ENCODE data around the gene MYL10. TPM values are rescaled to one million over a fixed set of nuclear protein-coding genes. Genes with fewer than 3 reads are reported as not detected.

Gene MYL10
- total RNA-seq, 1 experiment from 2014 or later = 0.30 TPM

DNA sequence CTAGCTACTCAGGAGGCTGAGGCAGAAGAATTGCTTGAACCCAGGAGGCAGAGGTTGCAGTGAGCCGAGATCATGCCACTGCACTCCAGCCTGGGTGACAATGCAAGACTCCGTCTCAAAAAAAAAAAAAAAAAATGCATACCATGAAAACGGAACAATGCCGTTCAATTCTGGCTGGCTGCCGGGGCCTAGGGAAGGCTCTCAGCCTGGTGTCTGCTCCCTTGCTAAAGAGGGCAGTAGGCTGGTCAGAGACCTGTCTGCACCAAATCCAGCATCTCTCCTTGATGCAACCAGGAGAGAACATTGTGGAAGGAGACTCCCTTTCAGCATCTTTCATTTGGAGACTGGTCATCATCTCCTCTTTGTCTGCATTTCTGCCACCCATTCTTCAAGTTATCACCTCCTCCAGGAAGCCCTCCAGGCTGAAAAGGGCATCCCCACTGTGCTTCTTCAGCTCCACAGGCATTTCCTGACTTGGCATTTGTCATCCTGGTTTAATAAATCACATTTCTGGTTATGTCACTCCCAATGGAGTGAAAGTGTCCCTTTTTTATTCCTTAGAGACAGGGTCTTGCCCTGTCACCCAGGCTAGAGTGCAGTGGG, 24.7 kb downstream of the MYL10 start:
- H3K9me3 ChIP-seq (ENCODE audit: low read depth, low read length, poor library complexity, severe bottlenecking) = no peaks in the 10 kb centered on the region
- POLR2A ChIA-PET (ENCODE audit: low non-redundant PET) = no interaction called here
- no peaks in the 10 kb centered on the region for H3K27me3 ChIP-seq (replicated peaks; ENCODE audit: insufficient read depth, low read depth, low read length, poor library complexity)
- no peaks in the 10 kb centered on the region for H3K36me3 ChIP-seq (ENCODE audit: insufficient read depth, low read length, poor library complexity, severe bottlenecking)
- TF ChIP-seq, protein P1, sequence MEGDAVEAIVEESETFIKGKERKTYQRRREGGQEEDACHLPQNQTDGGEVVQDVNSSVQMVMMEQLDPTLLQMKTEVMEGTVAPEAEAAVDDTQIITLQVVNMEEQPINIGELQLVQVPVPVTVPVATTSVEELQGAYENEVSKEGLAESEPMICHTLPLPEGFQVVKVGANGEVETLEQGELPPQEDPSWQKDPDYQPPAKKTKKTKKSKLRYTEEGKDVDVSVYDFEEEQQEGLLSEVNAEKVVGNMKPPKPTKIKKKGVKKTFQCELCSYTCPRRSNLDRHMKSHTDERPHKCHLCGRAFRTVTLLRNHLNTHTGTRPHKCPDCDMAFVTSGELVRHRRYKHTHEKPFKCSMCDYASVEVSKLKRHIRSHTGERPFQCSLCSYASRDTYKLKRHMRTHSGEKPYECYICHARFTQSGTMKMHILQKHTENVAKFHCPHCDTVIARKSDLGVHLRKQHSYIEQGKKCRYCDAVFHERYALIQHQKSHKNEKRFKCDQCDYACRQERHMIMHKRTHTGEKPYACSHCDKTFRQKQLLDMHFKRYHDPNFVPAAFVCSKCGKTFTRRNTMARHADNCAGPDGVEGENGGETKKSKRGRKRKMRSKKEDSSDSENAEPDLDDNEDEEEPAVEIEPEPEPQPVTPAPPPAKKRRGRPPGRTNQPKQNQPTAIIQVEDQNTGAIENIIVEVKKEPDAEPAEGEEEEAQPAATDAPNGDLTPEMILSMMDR (conservative IDR thresholded peaks at IDR 0.05; ENCODE audit: low read depth, low read length) = no peak
- no peak for TF ChIP-seq EZH2 (IDR thresholded peaks at IDR 0.05; ENCODE audit: borderline replicate concordance, low read depth, low read length, poor library complexity, severe bottlenecking)
- CTCF ChIA-PET = interaction anchor here (0.6 to 0.7 kb wide), 2 partner anchors 190 to 331 kb away, joined by 3 to 4 read pairs; no protein-coding TSS in a partner anchor
- DNase-seq (ENCODE audit: low spot score) = peak; percentile 52
- no peak overlapping the region for H3K4me3 ChIP-seq (ENCODE audit: low read depth, low read length, poor library complexity, severe bottlenecking)
- peaks cover 3% of the 10 kb centered on the region for H3K4me1 ChIP-seq (ENCODE audit: insufficient read depth, low read length, poor library complexity, severe bottlenecking)
- intact Hi-C loops (cut with micrococcal nuclease; ENCODE audit: unreplicated experiment) = loop anchor here (5.0 to 10.0 kb wide), 2 partner anchors 83 to 210 kb away; partner anchors contain the start of gene CUX1
- no TSS peak for BruUV-seq (replicated peaks)
- no peak overlapping the region for H3K27ac ChIP-seq (ENCODE audit: low read depth, low read length, poor library complexity, severe bottlenecking)

GRCh38 chr7:101602484-101603241, 26.4 kb downstream of the MYL10 start:
- H3K9me3 ChIP-seq (ENCODE audit: low read depth, low read length, poor library complexity, severe bottlenecking) = no peaks in the 10 kb centered on the region

DNA sequence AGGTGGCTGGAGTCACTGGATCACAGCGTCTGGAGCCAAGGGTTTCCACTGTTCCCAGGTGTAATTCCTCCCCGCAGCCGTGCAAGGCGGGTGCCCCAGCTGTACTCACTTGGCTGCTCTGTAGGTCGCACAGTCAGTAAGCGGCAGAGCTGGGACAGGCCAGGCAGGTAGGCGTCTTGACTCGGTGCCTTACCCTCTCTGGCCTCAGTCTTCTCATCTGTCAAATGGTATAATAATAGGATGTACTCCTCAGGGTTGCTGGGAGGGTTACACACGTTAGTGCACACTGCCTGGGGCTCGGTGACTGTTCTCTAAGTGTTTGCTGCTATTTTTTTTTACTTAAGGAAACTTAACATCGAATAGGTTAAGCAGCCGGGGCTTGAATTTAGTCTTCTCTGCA, 27.0 kb downstream of the MYL10 start:
- POLR2A ChIA-PET (ENCODE audit: low non-redundant PET) = no interaction called here

More at GRCh38 chr7:101602484-101603241, 26.4 kb downstream of the MYL10 start:
- H3K4me1 ChIP-seq (ENCODE audit: insufficient read depth, low read length, poor library complexity, severe bottlenecking) = peaks cover 3% of the 10 kb centered on the region
- H3K27ac ChIP-seq (ENCODE audit: low read depth, low read length, poor library complexity, severe bottlenecking) = no peak overlapping the region
- intact Hi-C loops (cut with micrococcal nuclease; ENCODE audit: unreplicated experiment) = loop anchor here (1.0 to 10.0 kb wide), 4 partner anchors 85 to 670 kb away; partner anchors contain the start of gene CUX1
- no peak for TF ChIP-seq EZH2 (IDR thresholded peaks at IDR 0.05; ENCODE audit: borderline replicate concordance, low read depth, low read length, poor library complexity, severe bottlenecking)
- TF ChIP-seq, protein P1 (conservative IDR thresholded peaks at IDR 0.05; ENCODE audit: low read depth, low read length) = peak; percentile 95
- ChIA-PET CTCF (interaction anchor here (0.5 to 1.3 kb wide), 9 partner anchors 34 to 668 kb away, joined by 3 to 10 read pairs (median 4); no protein-coding TSS in a partner anchor), POLR2A (ENCODE audit: low non-redundant PET) (no interaction called here)
- no peaks in the 10 kb centered on the region for H3K27me3 ChIP-seq (replicated peaks; ENCODE audit: insufficient read depth, low read depth, low read length, poor library complexity)
- no peaks in the 10 kb centered on the region for H3K36me3 ChIP-seq (ENCODE audit: insufficient read depth, low read length, poor library complexity, severe bottlenecking)
- BruUV-seq (replicated peaks) = no TSS peak
- no peak overlapping the region for H3K4me3 ChIP-seq (ENCODE audit: low read depth, low read length, poor library complexity, severe bottlenecking)
- peak; percentile 90 for DNase-seq (ENCODE audit: low spot score)

More for the DNA sequence above, 27.0 kb downstream of the MYL10 start:
- intact Hi-C loops (cut with micrococcal nuclease; ENCODE audit: unreplicated experiment) = loop anchor here (1.0 to 10.0 kb wide), 4 partner anchors 85 to 670 kb away; partner anchors contain the start of gene CUX1
- no peak for DNase-seq (ENCODE audit: low spot score)
- no peak for TF ChIP-seq EZH2 (IDR thresholded peaks at IDR 0.05; ENCODE audit: borderline replicate concordance, low read depth, low read length, poor library complexity, severe bottlenecking)
- TF ChIP-seq, protein P1 (conservative IDR thresholded peaks at IDR 0.05; ENCODE audit: low read depth, low read length) = no peak
- CTCF ChIA-PET = interaction anchor here (0.5 to 1.3 kb wide), 7 partner anchors 34 to 634 kb away, joined by 3 to 6 read pairs (median 4); no protein-coding TSS in a partner anchor
- no peaks in the 10 kb centered on the region for H3K27me3 ChIP-seq (replicated peaks; ENCODE audit: insufficient read depth, low read depth, low read length, poor library complexity)
- H3K4me3 ChIP-seq (ENCODE audit: low read depth, low read length, poor library complexity, severe bottlenecking) = no peak overlapping the region
- H3K27ac ChIP-seq (ENCODE audit: low read depth, low read length, poor library complexity, severe bottlenecking) = no peak overlapping the region
- no peaks in the 10 kb centered on the region for H3K36me3 ChIP-seq (ENCODE audit: insufficient read depth, low read length, poor library complexity, severe bottlenecking)
- no peaks in the 10 kb centered on the region for H3K9me3 ChIP-seq (ENCODE audit: low read depth, low read length, poor library complexity, severe bottlenecking)
- no TSS peak for BruUV-seq (replicated peaks)
- peaks cover 3% of the 10 kb centered on the region for H3K4me1 ChIP-seq (ENCODE audit: insufficient read depth, low read length, poor library complexity, severe bottlenecking)

Measured in A673 (cell line).